ENCODE results near the gene CRYBG1. TPM values are rescaled to one million over a fixed set of nuclear protein-coding genes. Genes with fewer than 3 reads are reported as not detected.

CRYBG1 gene
- 0.47 to 1.2 TPM (median 0.56 TPM) in 5 replicates for total RNA-seq (2022; extraction: Qiagen RNA extraction)

GRCh38 chr6:106360410-106360988 lies at the start of gene CRYBG1:
TSS of gene CRYBG1 (plus strand) at chr6:106360717. CDS start at chr6:106360909, 192 bp downstream.

GRCh38 chr6:106325336-106326178 lies 35.0 kb upstream of the CRYBG1 start, which contains the start of gene ATG5:
TSS of gene ATG5 (minus strand) at chr6:106325760. CDS start at chr6:106316208, 9,552 bp downstream.

Other genes starting within 250 kb of the CRYBG1 start
- gene ATG5, start 35.0 kb upstream of the CRYBG1 start, total RNA-seq (2022; extraction: Qiagen RNA extraction), result 22.3 to 23.6 TPM (median 23.5 TPM) in 5 replicates